Activated CD8-positive, alpha-beta memory T cell treated with anti-CD3 and anti-CD28 coated beads, Interleukin-2, amount 50 U/mL, for 4 hours (primary cell): ENCODE results near the gene HDAC7.
A peak's percentile ranks its signal among the peaks of the same experiment; 100 is the strongest.
"Not testable (repeated sequence)": the region's sequence is repeated elsewhere in the genome, so short reads cannot be mapped to it uniquely, and the experiment has no call there.

Source experiments
- DNase-seq: peaks from one replicate; pipeline ENCODE4 v3.0.0-alpha.2; 2020

The HDAC7 gene

GRCh38 chr12:47811581-47812484 lies 7.9 kb downstream of the HDAC7 start:
- DNase-seq, result no peak

DNA sequence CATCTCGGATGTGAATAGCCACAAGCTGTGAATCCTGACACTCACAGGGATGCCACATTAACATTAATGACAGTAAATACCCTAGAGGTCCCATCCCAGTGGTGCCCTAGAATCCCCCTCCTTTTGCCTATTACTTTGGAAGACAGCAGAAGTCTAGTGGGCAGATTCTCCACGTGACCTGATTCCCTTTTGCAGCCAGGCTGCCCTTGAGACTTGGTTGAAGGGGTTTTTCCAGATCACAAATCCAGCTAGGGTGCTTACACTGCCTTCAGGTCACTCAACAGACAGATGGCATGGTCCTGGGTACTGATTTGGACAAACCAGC lies 8.7 kb downstream of the HDAC7 start:
- no peak for DNase-seq

GRCh38 chr12:47809518-47809917 lies 10.2 kb downstream of the HDAC7 start:
- not testable (repeated sequence) for DNase-seq

GRCh38 chr12:47808574-47809365 lies 10.9 kb downstream of the HDAC7 start:
- DNase-seq, result peak; percentile 55

- peak; percentile 78 for DNase-seq
Measured at GRCh38 chr12:47808050-47808449, 11.7 kb downstream of the HDAC7 start.

DNA sequence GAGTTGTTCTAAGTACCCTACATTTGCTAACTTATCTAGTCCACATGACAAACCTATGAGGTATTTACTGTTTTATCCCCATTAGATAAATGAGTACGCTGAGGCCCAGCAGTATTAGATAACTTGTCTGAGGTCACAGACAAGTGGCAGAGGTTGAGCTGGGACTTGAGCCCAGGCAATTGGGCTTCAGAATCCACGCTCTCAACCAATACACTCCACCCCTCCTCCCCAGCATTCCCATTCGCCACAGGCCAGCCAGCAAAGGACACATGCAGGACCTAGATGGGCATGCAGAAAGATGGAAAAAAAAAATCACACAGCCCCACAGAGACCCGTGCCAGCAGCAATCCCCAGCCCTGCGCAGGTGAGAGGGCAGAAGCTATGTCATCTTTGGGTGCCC lies 12.4 kb downstream of the HDAC7 start:
- DNase-seq, result no peak

DNA sequence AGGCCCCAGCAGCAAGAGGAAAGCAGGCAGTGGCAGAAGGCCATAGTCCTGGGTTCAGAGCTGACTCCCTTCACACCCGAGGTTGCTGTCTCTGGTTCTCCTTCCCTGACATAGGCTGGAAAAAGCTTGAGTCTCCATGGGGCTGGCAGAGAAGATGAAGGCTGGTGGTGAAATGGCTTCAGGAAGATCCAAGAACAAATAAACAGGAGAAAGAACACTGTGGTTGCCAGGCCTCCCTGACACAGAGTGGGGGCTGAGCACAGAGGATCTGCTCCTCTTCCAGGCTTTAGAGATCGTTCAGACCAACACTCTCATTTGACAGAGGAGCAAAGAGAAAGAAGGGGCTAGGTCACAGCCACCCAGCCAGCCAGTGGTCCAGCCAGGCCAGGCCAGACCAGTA lies 14.3 kb downstream of the HDAC7 start:
- no peak for DNase-seq

- DNase-seq, result no peak
Measured at GRCh38 chr12:47804171-47804570, 15.5 kb downstream of the HDAC7 start.

DNA sequence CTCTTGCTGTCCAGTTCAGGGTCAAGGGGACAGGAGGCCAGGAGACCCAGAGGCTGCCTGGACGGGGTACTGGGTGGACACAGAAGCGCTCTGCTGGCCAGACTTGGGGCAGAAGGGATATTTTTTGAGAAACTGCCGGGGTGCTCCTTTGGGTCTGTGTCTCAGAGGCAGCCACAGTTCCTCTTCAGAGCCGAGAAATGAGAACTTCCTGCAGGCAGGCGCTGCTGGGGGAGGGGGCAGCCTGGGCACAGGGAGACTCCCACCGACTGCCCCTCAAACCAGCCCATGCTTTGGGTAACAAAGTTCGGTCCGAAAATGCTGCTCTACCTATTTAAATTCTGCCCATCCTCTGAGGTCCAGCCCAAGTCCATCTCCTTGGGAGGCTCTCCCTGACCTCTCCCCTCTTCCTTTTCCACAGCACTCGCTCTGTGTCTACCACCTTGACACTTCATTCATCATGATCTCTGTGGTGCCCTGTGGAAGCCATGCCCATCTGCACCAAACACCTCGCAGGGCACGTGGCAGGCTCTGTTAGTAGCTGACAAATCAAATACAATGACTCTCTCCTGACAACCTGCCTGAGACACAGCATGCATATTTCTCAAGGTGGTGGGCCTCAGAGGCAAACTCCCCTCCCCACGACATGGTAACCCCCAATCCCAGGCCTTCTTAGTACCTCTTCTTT lies 16.4 kb downstream of the HDAC7 start:
- no peak for DNase-seq

DNA sequence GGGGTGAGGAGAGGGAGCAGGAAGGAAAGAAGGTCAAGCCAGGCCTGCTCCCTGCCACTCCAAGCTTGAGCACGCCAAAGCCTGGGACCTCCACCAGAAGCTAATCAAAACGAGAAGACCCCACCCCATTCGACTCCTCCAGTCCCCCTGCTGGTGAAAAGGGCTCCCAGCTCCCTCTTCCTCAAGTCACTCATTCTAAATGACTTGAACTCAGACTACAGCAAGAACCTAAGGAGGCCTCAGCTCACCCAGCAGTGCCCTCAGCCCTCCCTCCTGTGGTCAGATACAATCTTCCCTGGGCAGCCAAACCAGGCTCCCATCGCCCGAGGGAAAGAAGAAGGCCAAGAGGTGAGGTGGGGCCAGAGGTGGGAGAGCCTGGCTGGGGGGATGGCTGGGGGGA lies 17.4 kb downstream of the HDAC7 start:
- DNase-seq, result no peak

- DNase-seq, result no peak
Measured at GRCh38 chr12:47801904-47802246, 17.8 kb downstream of the HDAC7 start.

GRCh38 chr12:47801170-47801903 lies 18.4 kb downstream of the HDAC7 start:
- DNase-seq, result no peak

DNA sequence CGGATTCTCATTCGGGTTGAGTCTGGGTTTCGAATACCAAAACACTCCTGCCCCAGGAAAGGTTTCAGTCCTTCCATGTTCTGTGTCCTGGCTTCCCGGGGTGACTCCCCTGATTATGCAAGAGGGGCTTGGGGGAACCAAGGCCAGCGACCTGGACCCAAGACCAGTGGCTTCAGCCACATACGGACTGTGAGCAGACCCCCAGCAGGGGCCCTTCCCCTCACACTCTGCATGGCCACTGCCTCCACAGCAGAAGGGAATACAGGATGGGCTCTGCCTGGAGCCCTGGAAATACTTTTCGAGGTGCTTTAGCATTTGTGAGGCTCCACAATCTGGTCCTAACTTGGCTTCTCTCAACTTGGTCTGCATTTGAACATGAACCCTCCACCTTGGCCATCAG lies 19.1 kb downstream of the HDAC7 start:
- no peak for DNase-seq

GRCh38 chr12:47799357-47799955 lies 20.2 kb downstream of the HDAC7 start:
- DNase-seq, result no peak

GRCh38 chr12:47798382-47798948 lies 21.2 kb downstream of the HDAC7 start:
- DNase-seq, result no peak

DNA sequence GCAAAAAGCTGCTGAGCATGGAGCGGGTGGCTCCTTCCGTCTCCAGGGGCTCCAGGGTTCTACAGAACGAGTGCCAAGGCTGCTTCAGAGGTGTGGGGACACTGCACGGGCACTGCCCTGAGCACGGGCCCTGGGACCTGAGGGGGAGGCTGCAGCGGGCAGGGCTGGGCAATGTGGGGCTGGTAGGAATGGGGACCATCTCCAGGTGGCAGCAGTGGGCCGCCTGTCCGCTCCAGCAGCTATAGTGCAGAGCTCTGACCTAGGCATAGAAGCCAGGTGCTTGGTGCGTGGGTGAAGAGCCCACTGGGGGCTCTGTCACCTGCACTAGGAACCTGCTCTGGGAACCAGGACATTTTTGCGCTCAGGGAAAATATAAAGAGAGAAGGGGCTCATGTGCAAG lies 22.3 kb downstream of the HDAC7 start:
- peak; percentile 64 for DNase-seq

GRCh38 chr12:47795814-47796411 lies 23.8 kb downstream of the HDAC7 start:
- DNase-seq, result no peak

- no peak for DNase-seq
Measured at GRCh38 chr12:47795121-47795813, 24.4 kb downstream of the HDAC7 start.

- no peak for DNase-seq
Measured at GRCh38 chr12:47794679-47795078, 25.0 kb downstream of the HDAC7 start.

- DNase-seq, result no peak
Measured at GRCh38 chr12:47793015-47793681, 26.6 kb downstream of the HDAC7 start.

GRCh38 chr12:47791874-47792273 lies 27.8 kb downstream of the HDAC7 start:
- no peak for DNase-seq
